ENCODE data around the gene PCSK6. TPM values are rescaled to one million over a fixed set of nuclear protein-coding genes. Genes with fewer than 3 reads are reported as not detected.

PCSK6 gene
- 1.1 and 41.6 TPM in 2 replicates for total RNA-seq

GRCh38 chr15:101489599-101490407, at the start of gene PCSK6:
Gene PCSK6 (minus strand): TSS chr15:101489707. CDS start chr15:101489670, 37 bp downstream.

GRCh38 chr15:101294731-101295606, 194.5 kb downstream of the PCSK6 start, which contains the start of gene SNRPA1:
Gene SNRPA1 (minus strand): TSS chr15:101295248. CDS start chr15:101295178, 70 bp downstream.

GRCh38 chr15:101277038-101277822, 212.3 kb downstream of the PCSK6 start, which contains the start of gene SELENOS:
Gene SELENOS (minus strand): TSS chr15:101277485. CDS start chr15:101277417, 68 bp downstream.

Other genes with a start within 250 kb of the PCSK6 start
- gene CHSY1, start 237.7 kb downstream of the PCSK6 start, total RNA-seq: 52.1 and 104 TPM in 2 replicates
- 91.9 and 167 TPM in 2 replicates for gene SELENOS, start 212.2 kb downstream of the PCSK6 start, total RNA-seq
- 10.3 and 30.8 TPM in 2 replicates for gene SNRPA1, start 194.5 kb downstream of the PCSK6 start, total RNA-seq
- gene TM2D3, start 162.7 kb upstream of the PCSK6 start, total RNA-seq: 28.9 and 33.6 TPM in 2 replicates
- 12.5 and 13.9 TPM in 2 replicates for gene TARS3, start 234.8 kb upstream of the PCSK6 start, total RNA-seq

Data from placental pericyte (primary cell).